HFF-Myc (cell line): ENCODE measurements around the gene SLC25A13.

Experiments
- DNase-seq: peaks from one replicate; pipeline ENCODE4 v3.0.0-alpha.2; 2011; ENCODE audit warnings: low read depth; ENCODE audit errors: extremely low read depth
- H3K4me3 ChIP-seq: replicated peaks from 2 replicates; pipeline ENCODE4 v1.5.1; 2011; ENCODE audit warnings: low read depth, mild to moderate bottlenecking, control low read depth, low read length
- CTCF ChIP-seq: IDR thresholded peaks from 2 replicates; pipeline ENCODE4 v1.5.1; 2012; ENCODE audit warnings: mild to moderate bottlenecking, low read depth, low read length, control low read depth; ENCODE audit errors: missing control alignments

SLC25A13 gene

GRCh38 chr7:96266580-96266979 lies 55.3 kb downstream of the SLC25A13 start:
- H3K4me3 ChIP-seq, result no peak overlapping the region
- no peak for DNase-seq
- TF ChIP-seq CTCF, result no peak

GRCh38 chr7:96266015-96266414 lies 55.9 kb downstream of the SLC25A13 start:
- H3K4me3 ChIP-seq, result no peak overlapping the region
- TF ChIP-seq CTCF, result no peak
- no peak for DNase-seq

GRCh38 chr7:96253964-96254363 lies 67.9 kb downstream of the SLC25A13 start:
- TF ChIP-seq CTCF, result no peak
- no peak for DNase-seq
- H3K4me3 ChIP-seq, result no peak overlapping the region

- no peak overlapping the region for H3K4me3 ChIP-seq
- DNase-seq, result no peak
- TF ChIP-seq CTCF, result no peak
Measured at GRCh38 chr7:96253441-96253840, 68.5 kb downstream of the SLC25A13 start.

GRCh38 chr7:96250776-96251361 lies 71.0 kb downstream of the SLC25A13 start:
- no peak for DNase-seq
- no peak for TF ChIP-seq CTCF
- no peak overlapping the region for H3K4me3 ChIP-seq

- TF ChIP-seq CTCF, result no peak
- DNase-seq, result no peak
- no peak overlapping the region for H3K4me3 ChIP-seq
Measured at GRCh38 chr7:96248405-96248804, 73.5 kb downstream of the SLC25A13 start.

GRCh38 chr7:96246919-96247318 lies 75.0 kb downstream of the SLC25A13 start:
- TF ChIP-seq CTCF, result no peak
- no peak for DNase-seq
- no peak overlapping the region for H3K4me3 ChIP-seq
